ENCODE measurements around the gene TRAF7.

The TRAF7 gene

GRCh38 chr16:2161911-2162310 lies 6.3 kb downstream of the TRAF7 start:
- in situ Hi-C loops (cut with HindIII; ENCODE audit: low sequenced_read_pairs): loop anchor here (10.0 to 25.0 kb wide), 4 partner anchors 207 to 343 kb away; partner anchors contain the start of genes CCNF, MEIOB, NDUFB10 and RPL3L

GRCh38 chr16:2162676-2163118 lies 7.1 kb downstream of the TRAF7 start:
- in situ Hi-C loops (cut with HindIII; ENCODE audit: low sequenced_read_pairs): loop anchor here (10.0 to 25.0 kb wide), 4 partner anchors 208 to 342 kb away; partner anchors contain the start of genes CCNF, MEIOB, NDUFB10 and RPL3L

- in situ Hi-C loops (cut with HindIII; ENCODE audit: low sequenced_read_pairs): loop anchor here (10.0 to 25.0 kb wide), 4 partner anchors 209 to 341 kb away; partner anchors contain the start of genes CCNF, MEIOB, NDUFB10 and RPL3L
Observed at GRCh38 chr16:2163211-2163881, 7.8 kb downstream of the TRAF7 start.

GRCh38 chr16:2165861-2166260 lies 10.3 kb downstream of the TRAF7 start:
- in situ Hi-C loops (cut with HindIII; ENCODE audit: low sequenced_read_pairs): loop anchor here (5.0 to 25.0 kb wide), 6 partner anchors 89 to 339 kb away; partner anchors contain the start of genes CCNF, MEIOB, NDUFB10 and RPL3L

GRCh38 chr16:2166263-2167067 lies 10.9 kb downstream of the TRAF7 start:
- in situ Hi-C loops (cut with HindIII; ENCODE audit: low sequenced_read_pairs): loop anchor here (5.0 to 25.0 kb wide), 6 partner anchors 89 to 338 kb away; partner anchors contain the start of genes CCNF, MEIOB, NDUFB10 and RPL3L

- in situ Hi-C loops (cut with HindIII; ENCODE audit: low sequenced_read_pairs): loop anchor here (5.0 to 25.0 kb wide), 6 partner anchors 90 to 338 kb away; partner anchors contain the start of genes CCNF, MEIOB, NDUFB10 and RPL3L
Observed at GRCh38 chr16:2167068-2167638, 11.6 kb downstream of the TRAF7 start.

- in situ Hi-C loops (cut with HindIII; ENCODE audit: low sequenced_read_pairs): loop anchor here (25.0 kb wide), 2 partner anchors 267 to 308 kb away; partner anchors contain the start of genes CCNF and MEIOB
Observed at GRCh38 chr16:2170080-2170479, 14.5 kb downstream of the TRAF7 start.

GRCh38 chr16:2170587-2171435 lies 15.2 kb downstream of the TRAF7 start:
- in situ Hi-C loops (cut with HindIII; ENCODE audit: low sequenced_read_pairs): loop anchor here (25.0 kb wide), 2 partner anchors 266 to 309 kb away; partner anchors contain the start of genes CCNF and MEIOB

- in situ Hi-C loops (cut with HindIII; ENCODE audit: low sequenced_read_pairs): loop anchor here (25.0 kb wide), 2 partner anchors 266 to 309 kb away; partner anchors contain the start of genes CCNF and MEIOB
Observed at GRCh38 chr16:2171601-2172178, 16.1 kb downstream of the TRAF7 start.

- in situ Hi-C loops (cut with HindIII; ENCODE audit: low sequenced_read_pairs): loop anchor here (25.0 kb wide), 2 partner anchors 264 to 311 kb away; partner anchors contain the start of genes CCNF and MEIOB
Observed at GRCh38 chr16:2172688-2173335, 17.2 kb downstream of the TRAF7 start.

GRCh38 chr16:2173366-2173765 lies 17.8 kb downstream of the TRAF7 start:
- in situ Hi-C loops (cut with HindIII; ENCODE audit: low sequenced_read_pairs): loop anchor here (25.0 kb wide), 2 partner anchors 264 to 311 kb away; partner anchors contain the start of genes CCNF and MEIOB

- in situ Hi-C loops (cut with HindIII; ENCODE audit: low sequenced_read_pairs): loop anchor here (25.0 kb wide), 2 partner anchors 263 to 312 kb away; partner anchors contain the start of genes CCNF and MEIOB
Observed at GRCh38 chr16:2173916-2174315, 18.3 kb downstream of the TRAF7 start.

- in situ Hi-C loops (cut with HindIII; ENCODE audit: low sequenced_read_pairs): loop anchor here (25.0 kb wide), 2 partner anchors 263 to 312 kb away; partner anchors contain the start of genes CCNF and MEIOB
Observed at GRCh38 chr16:2174396-2175131, 19.0 kb downstream of the TRAF7 start.

GRCh38 chr16:2175454-2175853 lies 19.9 kb downstream of the TRAF7 start:
- in situ Hi-C loops (cut with HindIII; ENCODE audit: low sequenced_read_pairs): no loop called here

- in situ Hi-C loops (cut with HindIII; ENCODE audit: low sequenced_read_pairs): no loop called here
Observed at GRCh38 chr16:2176047-2176446, 20.5 kb downstream of the TRAF7 start.

GRCh38 chr16:2177101-2177500 lies 21.5 kb downstream of the TRAF7 start:
- in situ Hi-C loops (cut with HindIII; ENCODE audit: low sequenced_read_pairs): no loop called here

- in situ Hi-C loops (cut with HindIII; ENCODE audit: low sequenced_read_pairs): no loop called here
Observed at GRCh38 chr16:2177561-2177960, 22.0 kb downstream of the TRAF7 start.
